ENCODE results near the gene ERC1.
"Not testable (repeated sequence)": the region's sequence is repeated elsewhere in the genome, so short reads cannot be mapped to it uniquely, and the experiment has no call there.

Gene ERC1

DNA sequence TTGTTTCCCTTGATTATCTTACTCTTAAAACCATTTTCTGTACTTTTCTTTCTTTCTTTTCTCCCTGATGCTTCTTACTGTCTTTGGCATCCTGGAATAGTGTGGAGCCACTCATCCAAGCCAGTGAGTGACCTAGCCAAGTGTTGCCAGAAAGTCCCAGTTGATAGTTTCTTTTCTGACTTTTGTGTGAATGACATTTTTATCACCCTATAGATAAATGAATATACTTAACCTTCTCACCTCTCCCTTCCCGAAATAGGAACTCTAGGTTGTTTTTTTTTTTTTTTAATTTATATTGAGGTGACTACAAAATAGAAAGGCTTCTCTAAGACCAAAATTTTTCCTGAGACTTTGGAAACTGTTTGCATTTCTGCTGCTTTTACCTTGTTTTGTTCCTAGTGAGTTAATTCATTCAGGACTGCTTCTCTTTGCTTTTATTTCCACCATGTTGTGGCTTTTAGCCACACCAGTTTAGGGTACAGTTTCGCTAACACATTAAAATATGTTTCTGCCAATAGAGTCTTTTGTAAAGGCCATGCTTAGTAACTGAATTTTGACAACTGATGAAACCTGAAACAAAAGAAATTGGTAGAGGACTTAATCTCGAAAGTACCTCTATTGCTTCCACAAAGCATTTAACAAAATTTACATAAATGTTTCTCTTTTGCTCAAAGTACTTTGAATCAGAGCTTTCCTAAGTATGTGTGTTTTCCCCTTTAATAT, 194.6 kb downstream of the ERC1 start:
- DNase-seq (ENCODE audit: low read depth, low spot score): no peak

- no peak for DNase-seq (ENCODE audit: low read depth, low spot score)
Observed at GRCh38 chr12:1186298-1186697, 195.3 kb downstream of the ERC1 start.

DNA sequence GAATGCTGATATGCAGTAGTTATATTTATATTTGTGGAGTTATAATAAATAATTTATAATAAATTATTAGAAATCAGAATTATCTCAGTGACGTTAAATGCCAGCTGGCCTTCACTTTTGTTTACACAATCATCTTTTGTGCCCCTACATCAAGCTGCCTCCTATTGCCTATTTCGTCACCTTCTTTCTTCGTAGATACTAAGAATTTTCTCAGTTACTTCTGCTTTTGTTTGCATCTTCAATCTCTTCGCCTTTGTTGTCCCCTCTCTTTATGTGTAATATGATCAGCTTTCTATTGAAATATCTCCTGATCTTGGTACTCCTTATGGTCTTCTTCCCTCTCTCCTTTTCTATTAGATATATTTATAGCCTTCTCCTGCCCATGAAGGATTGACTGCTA, 197.0 kb downstream of the ERC1 start:
- no peak for DNase-seq (ENCODE audit: low read depth, low spot score)

GRCh38 chr12:1189163-1189562, 198.1 kb downstream of the ERC1 start:
- no peak for DNase-seq (ENCODE audit: low read depth, low spot score)

DNA sequence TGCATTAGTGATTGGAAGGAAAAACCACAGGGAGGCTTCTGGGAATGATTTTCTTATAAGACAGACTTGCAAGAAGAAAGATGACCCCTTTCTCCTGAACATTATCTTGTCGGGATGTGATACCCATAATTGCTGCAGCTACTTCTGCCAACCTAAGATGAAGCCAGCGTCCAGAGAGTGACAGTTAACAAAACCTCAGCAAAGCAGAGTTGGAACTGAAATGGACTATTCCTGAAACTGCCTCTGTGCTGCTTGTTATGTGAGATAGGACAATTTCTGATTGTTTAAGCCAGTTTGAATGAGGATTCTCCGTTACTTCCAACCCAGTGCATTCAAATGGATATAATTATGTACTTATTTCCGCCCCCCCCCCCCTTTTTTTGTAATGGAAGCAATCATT, 204.5 kb downstream of the ERC1 start:
- no peak for DNase-seq (ENCODE audit: low read depth, low spot score)

DNA sequence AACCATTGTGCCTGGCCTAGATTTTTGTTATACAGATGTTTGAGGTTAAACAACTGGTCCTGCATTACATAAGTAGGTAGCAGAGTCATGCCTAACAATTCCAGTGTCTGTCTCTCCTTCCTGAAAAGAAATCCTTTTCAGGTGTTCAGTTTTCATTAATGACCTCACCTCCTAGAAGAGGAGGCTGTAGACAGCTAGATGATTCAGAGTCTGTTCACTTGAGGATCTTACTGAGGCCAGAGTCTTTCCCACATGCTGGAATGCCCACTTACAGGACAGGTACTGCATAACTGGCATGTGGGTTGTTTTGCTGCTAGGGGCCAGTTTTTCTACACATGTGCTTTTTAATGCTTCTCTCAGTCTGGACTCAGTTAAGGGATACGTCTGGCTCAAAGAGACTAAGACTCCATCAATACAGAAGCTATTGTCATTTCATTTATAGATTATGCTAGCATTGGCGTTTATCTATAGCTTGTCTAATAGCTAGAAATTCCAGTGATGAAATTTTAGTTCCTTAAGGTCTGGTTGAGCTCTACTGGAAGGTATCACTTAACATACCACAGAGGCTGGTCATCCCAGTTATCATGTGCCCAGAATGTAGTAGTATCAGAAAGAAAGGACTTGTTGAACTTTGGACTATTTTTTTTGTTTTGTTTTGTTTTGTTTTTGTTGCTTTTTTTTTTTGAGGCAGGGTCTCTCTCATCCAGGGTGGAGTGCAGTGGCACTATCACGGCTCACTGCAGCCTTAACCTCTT, 206.4 kb downstream of the ERC1 start:
- DNase-seq (ENCODE audit: low read depth, low spot score): no peak

DNA sequence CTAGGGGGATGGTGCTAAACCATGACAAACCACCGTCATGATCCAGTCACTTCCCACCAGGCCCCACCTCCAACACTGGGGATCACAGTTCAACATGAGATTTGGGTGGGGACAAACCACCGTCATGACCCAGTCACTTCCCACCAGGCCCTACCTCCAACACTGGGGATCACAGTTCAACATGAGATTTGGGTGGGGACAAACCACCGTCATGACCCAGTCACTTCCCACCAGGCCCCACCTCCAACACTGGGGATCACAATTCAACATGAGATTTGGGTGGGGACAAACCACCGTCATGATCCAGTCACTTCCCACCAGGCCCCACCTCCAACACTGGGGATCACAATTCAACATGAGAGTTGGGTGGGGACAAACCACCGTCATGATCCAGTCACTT, 207.8 kb downstream of the ERC1 start:
- not testable (repeated sequence) for DNase-seq (ENCODE audit: low read depth, low spot score)

DNA sequence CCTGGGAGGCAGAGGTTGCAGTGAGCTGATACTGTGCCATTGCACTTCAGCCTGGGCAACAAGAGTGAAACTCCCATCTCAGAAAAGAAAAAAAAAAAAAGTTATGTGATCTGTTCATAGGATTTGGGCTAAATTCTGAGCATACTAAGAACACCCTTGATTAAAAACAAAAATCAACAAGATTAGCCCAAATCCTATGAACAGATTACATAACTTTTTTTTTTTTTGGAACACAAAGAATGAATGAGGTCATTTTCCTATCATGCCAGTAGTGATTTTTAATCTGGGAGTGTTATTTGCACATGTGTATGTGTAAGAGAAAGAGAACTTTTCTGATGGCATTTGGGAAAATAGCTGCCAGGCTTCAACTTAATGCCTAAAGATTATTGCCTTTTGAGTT, 208.7 kb downstream of the ERC1 start:
- DNase-seq (ENCODE audit: low read depth, low spot score): no peak

GRCh38 chr12:1201030-1201429, 210.0 kb downstream of the ERC1 start:
- no peak for DNase-seq (ENCODE audit: low read depth, low spot score)

DNA sequence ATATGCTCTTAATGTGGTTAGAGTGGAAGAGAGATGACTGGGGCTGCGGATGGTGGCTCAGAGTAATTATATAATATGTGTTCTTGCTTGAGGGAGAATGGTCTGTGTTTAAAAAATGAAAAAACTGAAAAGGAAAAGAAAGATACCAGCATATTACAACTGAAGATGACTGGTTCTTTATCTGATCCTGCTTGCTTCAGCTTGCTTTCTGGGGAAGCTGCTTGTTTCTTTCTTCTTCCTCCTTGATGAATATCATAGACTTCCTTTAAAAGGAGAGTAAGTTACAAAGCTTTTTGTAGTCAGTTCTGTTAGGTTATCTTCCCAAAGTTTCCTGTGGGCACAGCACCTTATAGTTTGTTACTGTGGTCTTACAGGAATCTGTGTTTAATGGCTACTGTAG, 210.9 kb downstream of the ERC1 start:
- DNase-seq (ENCODE audit: low read depth, low spot score): no peak

DNA sequence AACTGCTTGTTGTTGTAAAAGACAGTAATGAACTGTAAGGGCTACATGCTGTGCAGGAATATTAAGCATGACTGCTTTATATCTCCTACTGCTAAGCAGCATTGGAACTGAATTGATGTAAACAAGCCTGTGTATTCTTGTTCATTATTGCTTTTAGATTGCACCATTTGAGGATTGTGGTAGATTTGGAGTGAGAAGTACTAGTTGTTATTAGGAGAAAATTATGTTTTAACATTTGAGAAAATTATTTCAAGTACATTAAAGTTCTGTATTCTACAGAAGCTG, 212.7 kb downstream of the ERC1 start:
- DNase-seq (ENCODE audit: low read depth, low spot score): no peak

DNA sequence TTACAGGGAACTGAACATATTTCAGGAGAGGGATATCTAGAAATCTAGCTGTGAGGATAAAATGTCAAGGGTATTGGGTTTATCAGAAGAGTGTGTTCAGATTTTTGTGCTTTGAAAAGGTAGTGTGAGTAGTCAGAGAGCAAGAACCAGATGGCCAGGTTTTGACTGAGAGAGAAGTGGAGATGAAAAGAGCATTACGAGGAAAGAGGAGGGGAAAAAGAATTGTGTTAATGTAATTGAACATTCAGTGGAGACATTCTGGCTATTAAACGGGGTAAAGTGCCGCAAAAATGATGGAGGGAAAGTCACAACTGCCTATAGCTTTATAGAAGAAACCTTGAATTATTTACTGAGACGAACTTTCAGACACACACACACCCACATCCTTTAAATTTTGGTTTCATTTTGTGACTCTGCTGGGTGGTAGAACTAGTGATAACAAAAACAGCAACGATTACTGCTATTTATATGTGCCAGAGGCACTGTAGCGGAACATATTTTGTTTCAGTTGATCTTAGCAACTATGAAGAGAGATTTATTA, 213.6 kb downstream of the ERC1 start:
- peak; percentile 20 for DNase-seq (ENCODE audit: low read depth, low spot score)

DNA sequence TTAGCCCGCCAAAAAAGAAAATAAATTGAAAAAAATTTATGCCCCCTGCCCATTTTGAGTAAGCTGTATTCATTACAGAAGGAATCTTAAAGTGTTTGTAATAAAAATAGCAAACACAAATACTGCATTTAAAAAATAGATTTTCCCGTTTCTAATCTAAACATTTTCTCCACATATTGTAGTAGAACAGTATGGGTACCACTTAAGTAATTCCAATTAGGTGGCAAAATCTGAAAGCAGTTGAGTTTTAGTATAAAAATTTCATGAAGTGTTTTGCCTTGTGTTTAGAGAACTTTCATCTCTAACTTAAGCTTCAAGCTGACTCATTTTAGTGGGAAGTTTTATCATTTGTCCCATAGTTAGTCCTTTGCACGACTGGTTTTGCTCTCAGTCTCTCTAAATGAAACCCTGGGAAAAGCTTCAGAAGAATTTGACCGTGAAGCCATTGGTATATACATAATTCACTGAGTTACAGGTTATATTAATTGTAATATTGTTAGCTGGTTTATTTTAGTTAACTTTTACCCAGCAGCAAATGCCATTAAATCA, 214.6 kb downstream of the ERC1 start:
- no peak for DNase-seq (ENCODE audit: low read depth, low spot score)

DNA sequence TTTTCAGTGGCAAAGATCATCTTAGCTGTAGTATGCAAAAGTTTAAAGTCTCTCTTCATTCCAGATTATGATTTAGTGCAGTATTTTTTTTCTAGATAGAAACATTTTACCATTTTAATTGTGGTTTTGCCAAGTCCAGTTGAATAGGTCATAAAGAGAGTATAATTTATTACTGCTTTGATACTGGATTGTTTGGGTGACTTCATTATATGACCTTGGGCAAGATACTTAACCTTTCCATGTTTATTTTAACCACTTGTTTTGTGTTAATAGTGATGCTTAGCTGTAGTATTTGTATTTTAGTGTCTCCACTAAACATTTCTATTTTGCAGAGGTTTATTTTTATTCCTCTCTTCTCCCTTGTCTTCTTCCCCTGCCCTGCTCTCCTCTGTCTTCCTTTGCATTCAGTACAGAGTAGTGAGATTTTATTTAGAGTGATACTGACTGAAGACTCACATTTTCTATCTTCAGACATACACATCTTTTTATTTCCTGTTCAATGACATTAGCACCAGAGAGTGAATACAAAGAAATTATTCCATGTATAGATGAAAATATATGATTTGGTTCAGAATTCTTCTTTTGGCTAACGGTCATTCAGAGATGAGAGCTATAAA, 215.2 kb downstream of the ERC1 start:
- DNase-seq (ENCODE audit: low read depth, low spot score): no peak

GRCh38 chr12:1207276-1207675, 216.3 kb downstream of the ERC1 start:
- no peak for DNase-seq (ENCODE audit: low read depth, low spot score)

- not testable (repeated sequence) for DNase-seq (ENCODE audit: low read depth, low spot score)
Observed at GRCh38 chr12:1208719-1209118, 217.7 kb downstream of the ERC1 start.

GRCh38 chr12:1212526-1212925, 221.5 kb downstream of the ERC1 start:
- no peak for DNase-seq (ENCODE audit: low read depth, low spot score)

DNA sequence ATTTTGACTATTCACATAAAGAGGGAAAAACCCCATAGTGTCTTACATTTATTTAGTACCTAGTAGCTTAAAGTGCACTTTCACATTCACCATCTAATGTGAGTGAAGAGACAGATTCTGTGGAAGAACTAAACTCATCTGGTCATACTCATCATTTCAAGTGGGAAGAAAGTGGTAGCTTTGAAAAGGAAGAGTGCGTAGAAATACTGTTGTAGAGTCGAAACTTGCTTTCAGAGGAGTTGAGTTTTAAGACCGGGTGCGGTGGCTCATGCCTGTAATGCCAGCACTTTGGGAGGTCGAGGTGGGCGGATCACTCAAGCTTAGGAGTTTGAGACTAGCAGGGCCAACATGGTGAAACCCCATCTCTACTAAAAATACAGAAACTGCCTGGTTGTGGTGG, 222.2 kb downstream of the ERC1 start:
- no peak for DNase-seq (ENCODE audit: low read depth, low spot score)

- DNase-seq (ENCODE audit: low read depth, low spot score): no peak
Observed at GRCh38 chr12:1213618-1214205, 222.7 kb downstream of the ERC1 start.

- DNase-seq (ENCODE audit: low read depth, low spot score): no peak
Observed at GRCh38 chr12:1216560-1216959, 225.5 kb downstream of the ERC1 start.

- DNase-seq (ENCODE audit: low read depth, low spot score): no peak
Observed at GRCh38 chr12:1217191-1217949, 226.3 kb downstream of the ERC1 start.
